HCT116 (cell line): Measurements from ENCODE around the gene KIF26B. TPM values are rescaled to one million over a fixed set of nuclear protein-coding genes. Genes with fewer than 3 reads are reported as not detected.

ENCODE experiments used
- ATAC-seq: fragments of 200-7000 bp; cut with Tn5 transposase; 2 replicates; pipeline ENCODE4 v1.9.1; 2020; ENCODE audit warnings: mild to moderate bottlenecking, moderate library complexity
- BruUV-seq: library from RNA; stranded (reverse); fragments of 400-500 nt; replicated peaks from 2 replicates; lab custom pipeline; 2021; lab: Mats Ljungman, UMichigan
- CTCF ChIA-PET: fragments of 300-600 bp; sonication (Branson Sonifier 250); formaldehyde crosslinking; loops from one replicate; lab custom pipeline; 2021; ENCODE audit warnings: antibody characterized with exemption; lab: Charles Lee
- POLR2A ChIA-PET: fragments of 300-600, 350-600 bp; sonication (Branson Sonifier 250); formaldehyde crosslinking; loops from one replicate; lab custom pipeline; 2021; ENCODE audit warnings: antibody characterized with exemption; lab: Charles Lee
- RAD21 ChIA-PET, 2 experiments: fragments of 300-600 bp; sonication (Branson Sonifier 250); formaldehyde crosslinking; loops; one replicate each; lab custom pipeline; 2023; ENCODE audit warnings: low total read pairs in 2 of 2; ENCODE audit not compliant: uncharacterized antibody in 2 of 2, unreplicated experiment in 2 of 2, low non-redundant PET in 1 of 2; lab: Charles Lee
- DNase-seq: peaks from one replicate; pipeline ENCODE4 v3.0.0-alpha.2; 2010; ENCODE audit warnings: low read depth, low spot score
- H2AFZ ChIP-seq: fragments of 200-600 bp; shearing (Covaris generic), sonication (generic); 2 replicates; pipeline ENCODE4 v1.6.1; 2017; ENCODE audit warnings: low read depth, mixed run types, mixed read lengths, antibody characterized with exemption, low read length; ENCODE audit not compliant: poor library complexity, severe bottlenecking
- H3K27ac ChIP-seq: 2 replicates; pipeline ENCODE4 v1.5.1; 2012; ENCODE audit warnings: low read depth, low read length
- H3K27me3 ChIP-seq: fragments of 200-600 bp; sonication (generic); 2 replicates; pipeline ENCODE4 v1.6.1; 2016; ENCODE audit warnings: mixed run types, low read length, mixed read lengths; ENCODE audit not compliant: insufficient read depth
- H3K36me3 ChIP-seq, 2 experiments: fragments of 200-500 bp in 1 of 2; fragments of 200-600 bp in 1 of 2; sonication (Bioruptor generic) in 1 of 2; sonication (generic) in 1 of 2; 2 replicates each; pipeline versions ENCODE4 v1.5.1 to v1.6.1; 2014 to 2016; ENCODE audit warnings: low read length in 2 of 2, inconsistent platforms in 1 of 2, mixed read lengths in 1 of 2, mixed run types in 1 of 2; ENCODE audit not compliant: insufficient read depth in 2 of 2, control insufficient read depth in 1 of 2
- H3K4me1 ChIP-seq, 2 experiments: fragments of 200-600 bp in 1 of 2; sonication (generic) in 1 of 2; 2 replicates each; pipeline versions ENCODE4 v1.5.1 to v1.6.1; 2012 to 2017; ENCODE audit warnings: low read length in 2 of 2, inconsistent platforms in 1 of 2, mild to moderate bottlenecking in 1 of 2, mixed read lengths in 1 of 2, mixed run types in 1 of 2, moderate library complexity in 1 of 2; ENCODE audit not compliant: insufficient read depth in 2 of 2, control insufficient read depth in 1 of 2
- H3K4me2 ChIP-seq: fragments of 200-600 bp; sonication (generic); 2 replicates; pipeline ENCODE4 v1.6.1; 2017; ENCODE audit warnings: mixed run types, low read length, mixed read lengths
- H3K4me3 ChIP-seq, 2 experiments: fragments of 200-600 bp in 1 of 2; sonication (generic) in 1 of 2; replicated peaks in 1 of 2; 2 replicates each; pipeline ENCODE4 v1.5.1; 2011 to 2016; ENCODE audit warnings: low read length in 2 of 2, control low read depth in 1 of 2, low read depth in 1 of 2, mild to moderate bottlenecking in 1 of 2, mixed read lengths in 1 of 2, mixed run types in 1 of 2
- H3K79me2 ChIP-seq: fragments of 200-600 bp; sonication (generic); 2 replicates; pipeline ENCODE4 v1.6.1; 2017; ENCODE audit warnings: mild to moderate bottlenecking, mixed run types, low read length, moderate library complexity, mixed read lengths; ENCODE audit not compliant: insufficient read depth
- H3K9ac ChIP-seq: fragments of 200-600 bp; sonication (generic); 2 replicates; pipeline ENCODE4 v1.6.1; 2016; ENCODE audit warnings: low read length, mixed read lengths
- H3K9me2 ChIP-seq: fragments of 200-600 bp; sonication (generic), shearing (Covaris generic); 2 replicates; pipeline ENCODE4 v1.6.1; 2017; ENCODE audit warnings: mixed run types, mild to moderate bottlenecking, moderate library complexity; ENCODE audit not compliant: insufficient read depth
- H3K9me3 ChIP-seq, 2 experiments: fragments of 200-500 bp in 1 of 2; fragments of 200-600 bp in 1 of 2; sonication (Bioruptor generic) in 1 of 2; sonication (generic) in 1 of 2; 2 replicates each; pipeline ENCODE4 v1.6.1; 2014 to 2017; ENCODE audit warnings: low read length in 2 of 2, mixed read lengths in 2 of 2, inconsistent platforms in 1 of 2, low read depth in 1 of 2, mild to moderate bottlenecking in 1 of 2, mixed run types in 1 of 2, moderate library complexity in 1 of 2; ENCODE audit not compliant: control insufficient read depth in 1 of 2, insufficient read depth in 1 of 2
- H4K20me1 ChIP-seq: fragments of 200-600 bp; sonication (generic), shearing (Covaris generic); 2 replicates; pipeline ENCODE4 v1.6.1; 2017; ENCODE audit warnings: mixed run types, mild to moderate bottlenecking, moderate library complexity; ENCODE audit not compliant: insufficient read depth
- CEBPB ChIP-seq: IDR thresholded peaks from 2 replicates; pipeline ENCODE4 v1.6.1; 2012; ENCODE audit warnings: low read depth
- ELF1 ChIP-seq: IDR thresholded peaks from 2 replicates; pipeline ENCODE4 v1.6.1; 2012; ENCODE audit warnings: low read depth, borderline replicate concordance
- EZH2 ChIP-seq: fragments of 200-600 bp; sonication (generic); IDR thresholded peaks from 2 replicates; pipeline ENCODE4 v1.6.1; 2017; ENCODE audit warnings: antibody characterized with exemption, mixed run types
- EZH2phosphoT487 ChIP-seq: fragments of 200-600 bp; IDR thresholded peaks from 2 replicates; pipeline ENCODE4 v1.6.1; 2018; ENCODE audit warnings: antibody characterized with exemption, borderline replicate concordance
- JUND ChIP-seq: IDR thresholded peaks from 2 replicates; pipeline ENCODE4 v1.6.1; 2012
- POLR2AphosphoS5 ChIP-seq: IDR thresholded peaks from 2 replicates; pipeline ENCODE4 v1.6.1; 2011; ENCODE audit warnings: mild to moderate bottlenecking, low read depth, low read length, moderate library complexity
- RAD21 ChIP-seq: IDR thresholded peaks from 2 replicates; pipeline ENCODE4 v1.6.1; 2012; ENCODE audit warnings: low read depth, mild to moderate bottlenecking
- SIN3A ChIP-seq: IDR thresholded peaks from 2 replicates; pipeline ENCODE4 v1.6.1; 2012; ENCODE audit warnings: low read depth
- SP1 ChIP-seq: IDR thresholded peaks from 2 replicates; pipeline ENCODE4 v1.6.1; 2012; ENCODE audit warnings: low read depth
- SRF ChIP-seq: IDR thresholded peaks from 2 replicates; pipeline ENCODE4 v1.6.1; 2012; ENCODE audit warnings: low read depth
- TCF7L2 ChIP-seq: IDR thresholded peaks from 2 replicates; pipeline ENCODE4 v1.7.0; 2011; ENCODE audit warnings: borderline replicate concordance, inconsistent platforms; ENCODE audit not compliant: insufficient read depth, insufficient read length; ENCODE audit errors: extremely low read depth
- YY1 ChIP-seq: IDR thresholded peaks from 2 replicates; pipeline ENCODE4 v1.6.1; 2011; ENCODE audit warnings: low read length, low read depth, moderate library complexity, mild to moderate bottlenecking; ENCODE audit not compliant: insufficient replicate concordance; ENCODE audit errors: extremely low read depth
- ZFX ChIP-seq: fragments of 450-650 bp; IDR thresholded peaks from 2 replicates; pipeline ENCODE4 v1.6.1; 2017
- intact Hi-C: fragments of 100-400 bp; cut with micrococcal nuclease; formaldehyde crosslinking; loops from 2 replicates; pipeline ENCODE4 v1.10.0; 2022
- total RNA-seq: library from RNA; stranded (reverse); gene quantifications from one replicate; pipeline ENCODE4 v1.2.1, GENCODE V29; 2021; ENCODE audit not compliant: unreplicated experiment
- TF ChIP-seq, protein P1 (sequence below): IDR thresholded peaks from 2 replicates; pipeline ENCODE4 v1.6.1; 2012
- TF ChIP-seq, protein P2 (sequence below), 3 experiments: fragments of 200-600 bp in 1 of 3; sonication (generic) in 1 of 3; IDR thresholded peaks in 2 of 3; conservative IDR thresholded peaks in 1 of 3; 2 replicates each; pipeline ENCODE4 v1.5.1; 2012 to 2017; ENCODE audit warnings: low read depth in 2 of 3, low read length in 2 of 3, antibody characterized with exemption in 1 of 3, borderline replicate concordance in 1 of 3, control low read depth in 1 of 3, mild to moderate bottlenecking in 1 of 3, mixed read lengths in 1 of 3, mixed run types in 1 of 3, moderate library complexity in 1 of 3; ENCODE audit not compliant: insufficient read depth in 1 of 3

The KIF26B gene
- total RNA-seq, 1 experiment from 2014 or later, result 0.49 TPM

DNA sequence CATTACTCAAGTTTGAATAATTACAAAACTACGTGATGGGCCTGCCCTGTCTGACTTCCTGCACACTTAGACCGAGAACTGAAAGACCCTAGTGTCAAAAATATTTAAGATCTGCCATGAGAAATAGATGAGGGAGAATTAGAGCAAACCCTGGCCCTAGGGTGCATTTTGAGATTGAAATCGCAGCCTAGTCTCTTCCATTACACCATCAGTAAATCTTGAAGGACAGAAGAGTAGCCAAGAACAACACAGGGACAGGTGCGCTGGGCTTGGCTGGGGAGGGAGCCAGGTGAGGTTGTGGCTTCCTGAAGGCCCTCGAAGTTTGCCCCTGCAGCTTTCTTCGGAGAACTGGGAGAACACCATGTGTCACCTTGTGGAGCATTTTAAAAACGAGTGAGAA, 36.7 kb upstream of the KIF26B start:
- TF ChIP-seq, protein P1, sequence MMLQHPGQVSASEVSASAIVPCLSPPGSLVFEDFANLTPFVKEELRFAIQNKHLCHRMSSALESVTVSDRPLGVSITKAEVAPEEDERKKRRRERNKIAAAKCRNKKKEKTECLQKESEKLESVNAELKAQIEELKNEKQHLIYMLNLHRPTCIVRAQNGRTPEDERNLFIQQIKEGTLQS, result no peak
- no peak for TF ChIP-seq RAD21
- no peak for TF ChIP-seq CEBPB
- TF ChIP-seq JUND, result no peak
- no peak for TF ChIP-seq YY1
- TF ChIP-seq, protein P2, sequence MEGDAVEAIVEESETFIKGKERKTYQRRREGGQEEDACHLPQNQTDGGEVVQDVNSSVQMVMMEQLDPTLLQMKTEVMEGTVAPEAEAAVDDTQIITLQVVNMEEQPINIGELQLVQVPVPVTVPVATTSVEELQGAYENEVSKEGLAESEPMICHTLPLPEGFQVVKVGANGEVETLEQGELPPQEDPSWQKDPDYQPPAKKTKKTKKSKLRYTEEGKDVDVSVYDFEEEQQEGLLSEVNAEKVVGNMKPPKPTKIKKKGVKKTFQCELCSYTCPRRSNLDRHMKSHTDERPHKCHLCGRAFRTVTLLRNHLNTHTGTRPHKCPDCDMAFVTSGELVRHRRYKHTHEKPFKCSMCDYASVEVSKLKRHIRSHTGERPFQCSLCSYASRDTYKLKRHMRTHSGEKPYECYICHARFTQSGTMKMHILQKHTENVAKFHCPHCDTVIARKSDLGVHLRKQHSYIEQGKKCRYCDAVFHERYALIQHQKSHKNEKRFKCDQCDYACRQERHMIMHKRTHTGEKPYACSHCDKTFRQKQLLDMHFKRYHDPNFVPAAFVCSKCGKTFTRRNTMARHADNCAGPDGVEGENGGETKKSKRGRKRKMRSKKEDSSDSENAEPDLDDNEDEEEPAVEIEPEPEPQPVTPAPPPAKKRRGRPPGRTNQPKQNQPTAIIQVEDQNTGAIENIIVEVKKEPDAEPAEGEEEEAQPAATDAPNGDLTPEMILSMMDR (IDR thresholded peaks at IDR 0.05 in 2 of 3, conservative IDR thresholded peaks at IDR 0.05 in 1 of 3; ENCODE audit: borderline replicate concordance in 1 of 3, insufficient read depth in 1 of 3, low read depth in 2 of 3, low read length in 2 of 3), result no peak
- TF ChIP-seq SIN3A, result no peak
- TF ChIP-seq SRF, result no peak
- TF ChIP-seq POLR2AphosphoS5, result no peak
- no peak for TF ChIP-seq ZFX
- TF ChIP-seq EZH2phosphoT487, result no peak
- TF ChIP-seq SP1, result no peak
- TF ChIP-seq EZH2, result no peak
- no peak for TF ChIP-seq ELF1
- no peak for TF ChIP-seq TCF7L2
- H3K4me2 ChIP-seq, result no peak overlapping the region
- CTCF ChIA-PET, result no interaction called here
- no peak overlapping the region for H3K9ac ChIP-seq
- no peak overlapping the region for H3K27ac ChIP-seq
- ATAC-seq (no peak), DNase-seq (no peak)
- no peak overlapping the region for H3K4me3 ChIP-seq
- POLR2A ChIA-PET, result no interaction called here
- H3K9me3 ChIP-seq, result no peaks in the 10 kb centered on the region
- H3K4me1 ChIP-seq, result no peaks in the 10 kb centered on the region
- no peaks in the 10 kb centered on the region for H4K20me1 ChIP-seq
- intact Hi-C loops, result no loop called here
- H3K36me3 ChIP-seq, result no peaks in the 10 kb centered on the region
- RAD21 ChIA-PET, result no interaction called here
- no TSS peak for BruUV-seq
- H2AFZ ChIP-seq, result no peak overlapping the region
- no peaks in the 10 kb centered on the region for H3K79me2 ChIP-seq
- H3K27me3 ChIP-seq, result no peaks in the 10 kb centered on the region
- H3K9me2 ChIP-seq, result no peaks in the 10 kb centered on the region
